Measurements from ENCODE around the gene PDE9A.

PDE9A gene

GRCh38 chr21:42757422-42757821 lies 104.0 kb downstream of the PDE9A start:
- H3K9me3 ChIP-seq (ENCODE audit: control insufficient read depth, insufficient read depth, low read length): no peaks in the 10 kb centered on the region
- no peak for DNase-seq (ENCODE audit: low read depth, low spot score)
- H3K36me3 ChIP-seq (ENCODE audit: control insufficient read depth, insufficient read depth, low read length): peaks cover 25% of the 10 kb centered on the region
- no peaks in the 10 kb centered on the region for H3K27me3 ChIP-seq (ENCODE audit: control insufficient read depth, insufficient read depth, low read length)
- H3K4me3 ChIP-seq (ENCODE audit: low read length): no peak overlapping the region
- WGBS (ENCODE audit: insufficient coverage, insufficient read length): no CpG with 5 or more reads among the region's 10 CpGs
- H3K4me1 ChIP-seq (ENCODE audit: control insufficient read depth, insufficient read depth, low read length): no peaks in the 10 kb centered on the region; the same call in 1 of the 2 replicates
- no peak overlapping the region for H3K27ac ChIP-seq (ENCODE audit: low read length)

DNA sequence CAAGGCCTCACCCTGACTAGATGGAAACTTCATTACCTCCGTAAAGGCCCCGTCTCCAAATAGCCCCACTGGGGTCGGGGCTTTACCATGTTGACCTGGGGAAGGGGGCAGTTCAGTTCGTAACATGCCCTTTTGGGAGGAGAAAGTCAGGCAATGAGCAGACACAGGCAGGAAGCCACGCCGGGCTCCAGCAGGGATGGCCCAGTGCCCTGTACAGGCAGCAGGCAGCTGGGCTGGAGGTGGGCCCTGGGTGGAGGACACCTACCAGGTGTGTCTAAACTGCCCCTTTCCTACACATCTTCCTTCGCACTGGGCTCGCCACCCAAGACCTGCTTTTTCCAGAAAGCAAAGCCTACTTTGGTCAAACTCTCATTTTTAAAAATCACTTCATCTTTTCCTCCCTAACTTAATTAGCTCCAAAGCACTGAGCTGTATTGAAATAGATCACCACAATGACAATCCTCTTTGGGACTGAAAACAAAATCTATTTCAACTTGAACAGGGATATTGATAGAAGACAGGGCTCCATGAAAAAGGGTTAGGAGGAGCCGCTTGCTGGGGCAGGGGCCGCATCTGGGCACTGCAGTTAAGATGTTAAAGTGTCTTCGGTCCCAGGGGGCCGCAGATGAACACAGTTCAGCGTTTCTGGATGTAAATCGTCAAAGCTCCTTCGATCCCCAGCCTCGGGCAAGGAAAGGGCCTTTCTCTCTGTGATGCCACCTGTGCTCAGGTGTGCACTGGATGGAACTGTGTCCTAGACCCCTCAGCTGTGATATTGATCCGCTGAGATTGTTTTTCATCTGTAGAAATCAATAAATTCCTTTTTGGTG lies 104.6 kb downstream of the PDE9A start:
- no CpG with 5 or more reads among the region's 17 CpGs for WGBS (ENCODE audit: insufficient coverage, insufficient read length)
- no peak for DNase-seq (ENCODE audit: low read depth, low spot score)

DNA sequence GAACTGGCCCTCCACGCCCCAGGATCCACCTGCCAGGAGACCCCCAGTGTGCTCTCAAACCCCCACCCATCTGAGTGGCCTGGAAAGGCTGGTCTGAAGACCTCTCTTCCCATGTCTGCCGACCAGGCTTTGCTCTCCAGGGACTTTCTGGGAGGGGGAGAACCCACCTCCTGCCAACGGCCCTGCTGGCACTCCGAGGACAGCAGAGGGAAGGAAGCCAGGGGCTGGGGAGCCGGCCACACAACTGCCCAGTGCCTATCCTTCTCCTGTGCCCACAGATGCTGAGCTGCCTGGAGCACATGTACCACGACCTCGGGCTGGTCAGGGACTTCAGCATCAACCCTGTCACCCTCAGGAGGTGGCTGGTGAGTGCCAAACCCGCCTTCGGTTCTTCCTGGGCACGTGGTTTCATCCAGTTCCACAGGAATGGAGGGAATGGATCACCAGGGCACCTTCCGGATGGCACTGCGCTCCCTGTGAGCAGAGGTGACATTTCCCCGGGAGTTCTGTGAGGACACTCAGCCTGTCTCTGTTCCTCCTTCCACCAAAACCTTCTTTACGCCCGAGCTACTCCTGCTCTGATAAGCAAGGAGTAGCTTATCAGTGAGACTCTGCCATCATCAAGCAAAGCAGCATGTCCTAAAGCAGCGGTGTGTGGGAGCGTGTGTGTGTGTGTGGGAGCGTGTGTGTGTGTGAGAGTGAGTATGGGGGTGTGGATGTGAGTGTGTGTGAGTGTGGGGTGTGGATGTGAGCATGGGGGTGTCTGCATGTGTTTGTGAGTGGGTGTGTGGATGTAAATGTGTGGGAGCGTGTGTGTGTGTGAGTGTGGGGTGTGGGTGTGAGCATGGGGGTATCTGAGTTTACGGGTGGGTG lies 105.5 kb downstream of the PDE9A start:
- no peak overlapping the region for H3K27ac ChIP-seq (ENCODE audit: low read length)
- H3K36me3 ChIP-seq (ENCODE audit: control insufficient read depth, insufficient read depth, low read length): peaks cover 27% of the 10 kb centered on the region
- WGBS (ENCODE audit: insufficient coverage, insufficient read length): 100% methylated on average over 4 of the region's 20 CpGs
- H3K27me3 ChIP-seq (ENCODE audit: control insufficient read depth, insufficient read depth, low read length): no peaks in the 10 kb centered on the region
- no peak overlapping the region; the same call in 1 of the 2 replicates for H3K4me3 ChIP-seq (ENCODE audit: low read length)
- no peaks in the 10 kb centered on the region for H3K9me3 ChIP-seq (ENCODE audit: control insufficient read depth, insufficient read depth, low read length)
- H3K4me1 ChIP-seq (ENCODE audit: control insufficient read depth, insufficient read depth, low read length): no peaks in the 10 kb centered on the region; the same call in 1 of the 2 replicates
- no peak for DNase-seq (ENCODE audit: low read depth, low spot score)

More for the DNA sequence above, 104.6 kb downstream of the PDE9A start:
- no peaks in the 10 kb centered on the region for H3K9me3 ChIP-seq (ENCODE audit: control insufficient read depth, insufficient read depth, low read length)
- H3K27ac ChIP-seq (ENCODE audit: low read length): no peak overlapping the region
- peaks cover 26% of the 10 kb centered on the region for H3K36me3 ChIP-seq (ENCODE audit: control insufficient read depth, insufficient read depth, low read length)
- H3K4me3 ChIP-seq (ENCODE audit: low read length): no peak overlapping the region; the same call in 1 of the 2 replicates
- H3K4me1 ChIP-seq (ENCODE audit: control insufficient read depth, insufficient read depth, low read length): no peaks in the 10 kb centered on the region; the same call in 1 of the 2 replicates
- H3K27me3 ChIP-seq (ENCODE audit: control insufficient read depth, insufficient read depth, low read length): no peaks in the 10 kb centered on the region

GRCh38 chr21:42759594-42759927 lies 106.1 kb downstream of the PDE9A start:
- no peak overlapping the region for H3K27ac ChIP-seq (ENCODE audit: low read length)
- no peak overlapping the region for H3K4me3 ChIP-seq (ENCODE audit: low read length)
- H3K27me3 ChIP-seq (ENCODE audit: control insufficient read depth, insufficient read depth, low read length): no peaks in the 10 kb centered on the region
- DNase-seq (ENCODE audit: low read depth, low spot score): no peak
- no peaks in the 10 kb centered on the region; the same call in 1 of the 2 replicates for H3K4me1 ChIP-seq (ENCODE audit: control insufficient read depth, insufficient read depth, low read length)
- H3K36me3 ChIP-seq (ENCODE audit: control insufficient read depth, insufficient read depth, low read length): peaks cover 32% of the 10 kb centered on the region
- H3K9me3 ChIP-seq (ENCODE audit: control insufficient read depth, insufficient read depth, low read length): no peaks in the 10 kb centered on the region

GRCh38 chr21:42760361-42760950 lies 107.0 kb downstream of the PDE9A start:
- peaks cover 30% of the 10 kb centered on the region for H3K36me3 ChIP-seq (ENCODE audit: control insufficient read depth, insufficient read depth, low read length)
- H3K27me3 ChIP-seq (ENCODE audit: control insufficient read depth, insufficient read depth, low read length): no peaks in the 10 kb centered on the region
- no peaks in the 10 kb centered on the region for H3K9me3 ChIP-seq (ENCODE audit: control insufficient read depth, insufficient read depth, low read length)
- H3K4me1 ChIP-seq (ENCODE audit: control insufficient read depth, insufficient read depth, low read length): no peaks in the 10 kb centered on the region; the same call in 1 of the 2 replicates
- no peak overlapping the region for H3K27ac ChIP-seq (ENCODE audit: low read length)
- no peak for DNase-seq (ENCODE audit: low read depth, low spot score)
- WGBS (ENCODE audit: insufficient coverage, insufficient read length): no CpG with 5 or more reads among the region's 23 CpGs
- no peak overlapping the region for H3K4me3 ChIP-seq (ENCODE audit: low read length)

DNA sequence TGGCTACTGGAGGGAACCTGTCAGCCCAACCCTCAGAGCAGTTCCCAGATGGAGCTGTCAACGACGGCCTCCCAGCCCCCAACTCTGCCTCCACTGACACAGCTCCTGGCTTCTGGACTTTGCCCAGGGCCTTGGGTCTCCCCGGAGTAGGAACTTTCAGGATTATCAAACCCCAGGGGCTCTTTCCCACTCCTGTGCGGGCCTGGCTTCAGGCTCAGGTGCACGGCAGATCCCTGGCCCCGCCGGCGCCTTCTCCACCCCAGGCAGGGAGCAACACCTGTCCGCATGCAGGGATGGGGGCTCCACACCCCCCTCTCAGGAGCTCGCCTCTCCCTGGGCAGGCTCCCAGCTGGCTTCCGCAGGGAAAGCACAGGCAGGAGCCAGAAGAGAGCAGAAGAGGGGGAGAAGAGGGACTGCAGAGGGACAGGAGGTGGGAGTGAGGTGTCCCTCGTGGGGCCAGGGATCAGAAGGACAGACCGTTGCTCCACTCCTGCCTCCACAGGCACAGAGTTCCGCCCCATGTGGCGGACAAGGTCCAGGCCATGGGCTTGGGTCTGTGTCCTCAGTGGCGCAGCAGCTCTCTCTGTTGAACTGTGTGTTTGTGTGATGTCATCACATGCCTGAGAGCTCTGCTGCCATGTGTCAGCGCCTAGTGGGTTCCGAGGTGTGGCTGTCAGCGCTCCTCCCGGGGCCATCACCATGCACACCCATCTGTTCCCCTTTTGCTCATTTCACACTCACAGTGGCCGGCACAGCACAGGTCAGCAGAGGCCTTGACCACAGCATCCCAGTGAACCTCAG lies 107.7 kb downstream of the PDE9A start:
- no CpG with 5 or more reads among the region's 21 CpGs for WGBS (ENCODE audit: insufficient coverage, insufficient read length)
- no peak for DNase-seq (ENCODE audit: low read depth, low spot score)

GRCh38 chr21:42761776-42762335 lies 108.4 kb downstream of the PDE9A start:
- no peak overlapping the region for H3K4me3 ChIP-seq (ENCODE audit: low read length)
- H3K27me3 ChIP-seq (ENCODE audit: control insufficient read depth, insufficient read depth, low read length): no peaks in the 10 kb centered on the region
- no peaks in the 10 kb centered on the region for H3K9me3 ChIP-seq (ENCODE audit: control insufficient read depth, insufficient read depth, low read length)
- peaks cover 31% of the 10 kb centered on the region for H3K36me3 ChIP-seq (ENCODE audit: control insufficient read depth, insufficient read depth, low read length)
- no peak overlapping the region for H3K27ac ChIP-seq (ENCODE audit: low read length)
- no CpG with 5 or more reads among the region's 18 CpGs for WGBS (ENCODE audit: insufficient coverage, insufficient read length)
- H3K4me1 ChIP-seq (ENCODE audit: control insufficient read depth, insufficient read depth, low read length): no peaks in the 10 kb centered on the region; the same call in 1 of the 2 replicates
- DNase-seq (ENCODE audit: low read depth, low spot score): no peak

More for the DNA sequence above, 107.7 kb downstream of the PDE9A start:
- Histone ChIP-seq H3K4me3 (ENCODE audit: low read length) (no peak overlapping the region; the same call in 1 of the 2 replicates), H3K27ac (ENCODE audit: low read length) (no peak overlapping the region), H3K9me3 (ENCODE audit: control insufficient read depth, insufficient read depth, low read length) (no peaks in the 10 kb centered on the region), H3K36me3 (ENCODE audit: control insufficient read depth, insufficient read depth, low read length) (peaks cover 31% of the 10 kb centered on the region), H3K4me1 (ENCODE audit: control insufficient read depth, insufficient read depth, low read length) (no peaks in the 10 kb centered on the region; the same call in 1 of the 2 replicates), H3K27me3 (ENCODE audit: control insufficient read depth, insufficient read depth, low read length) (no peaks in the 10 kb centered on the region)

DNA sequence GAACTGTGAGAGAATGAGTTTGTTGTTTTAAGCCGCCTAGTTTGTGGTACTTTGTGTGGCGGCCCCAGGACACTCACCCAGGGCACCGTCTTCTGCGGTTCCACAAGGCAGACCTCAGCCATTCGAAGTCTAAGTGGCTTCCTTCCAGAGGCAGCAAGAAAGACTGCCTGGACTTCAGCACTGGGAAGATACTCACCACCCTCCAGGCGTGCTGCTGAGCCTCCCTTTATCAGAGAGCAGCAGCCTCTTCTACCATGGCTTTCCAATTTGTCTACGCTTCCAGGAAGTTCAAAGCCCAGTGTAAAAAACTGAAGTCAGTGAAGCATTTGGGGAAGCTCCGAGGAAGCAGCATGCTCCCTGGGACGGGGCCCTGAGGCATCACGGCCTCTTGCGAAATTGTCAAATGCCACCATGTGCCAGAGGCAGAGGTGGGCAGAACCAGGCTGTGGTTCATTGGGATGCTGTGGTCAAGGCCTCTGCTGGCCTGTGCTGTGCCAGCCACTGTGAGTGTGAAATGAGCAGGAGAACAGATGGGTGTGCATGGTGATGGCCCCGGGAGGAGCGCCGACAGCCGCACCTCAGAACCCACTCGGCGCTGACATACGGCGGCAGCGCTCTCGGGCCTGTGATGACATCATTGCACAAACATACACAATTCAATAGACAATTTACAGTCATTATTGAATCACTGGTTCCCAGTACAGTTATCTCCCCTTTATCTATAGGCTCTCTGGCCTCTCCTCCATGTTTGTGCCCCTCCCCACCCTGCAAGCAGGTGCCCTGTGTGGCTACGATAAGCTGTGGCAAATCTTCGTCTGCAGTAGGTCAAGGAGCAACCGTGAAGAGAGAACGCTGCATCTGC lies 110.4 kb downstream of the PDE9A start:
- H3K27ac ChIP-seq (ENCODE audit: low read length): no peak overlapping the region

DNA sequence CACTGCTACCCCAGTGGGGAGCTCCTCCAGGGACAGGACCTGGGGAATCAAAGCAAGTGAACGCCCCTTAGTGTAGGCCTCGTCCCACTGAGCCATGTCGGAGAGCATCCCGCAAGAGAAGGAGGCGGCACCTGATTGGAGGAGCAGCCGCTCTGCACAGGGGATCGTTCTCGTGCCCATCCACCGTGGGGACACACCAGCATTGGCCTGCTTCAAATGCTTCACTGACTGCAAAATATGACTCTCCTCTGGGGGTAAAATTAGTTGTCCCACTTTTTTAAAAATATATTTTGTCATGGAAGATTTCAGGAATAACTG lies 111.0 kb downstream of the PDE9A start:
- no CpG with 5 or more reads among the region's 9 CpGs for WGBS (ENCODE audit: insufficient coverage, insufficient read length)
- Histone ChIP-seq H3K4me3 (ENCODE audit: low read length) (no peak overlapping the region), H3K27ac (ENCODE audit: low read length) (no peak overlapping the region), H3K27me3 (ENCODE audit: control insufficient read depth, insufficient read depth, low read length) (no peaks in the 10 kb centered on the region), H3K36me3 (ENCODE audit: control insufficient read depth, insufficient read depth, low read length) (peaks cover 45% of the 10 kb centered on the region), H3K9me3 (ENCODE audit: control insufficient read depth, insufficient read depth, low read length) (no peaks in the 10 kb centered on the region), H3K4me1 (ENCODE audit: control insufficient read depth, insufficient read depth, low read length) (no peaks in the 10 kb centered on the region)
- no peak for DNase-seq (ENCODE audit: low read depth, low spot score)

More for the DNA sequence above, 110.4 kb downstream of the PDE9A start:
- H3K9me3 ChIP-seq (ENCODE audit: control insufficient read depth, insufficient read depth, low read length): no peaks in the 10 kb centered on the region
- H3K4me1 ChIP-seq (ENCODE audit: control insufficient read depth, insufficient read depth, low read length): no peaks in the 10 kb centered on the region
- whole genome bisulfite sequencing (ENCODE audit: insufficient coverage, insufficient read length): no CpG with 5 or more reads among the region's 25 CpGs
- H3K36me3 ChIP-seq (ENCODE audit: control insufficient read depth, insufficient read depth, low read length): peaks cover 42% of the 10 kb centered on the region
- no peaks in the 10 kb centered on the region for H3K27me3 ChIP-seq (ENCODE audit: control insufficient read depth, insufficient read depth, low read length)
- DNase-seq (ENCODE audit: low read depth, low spot score): no peak
- no peak overlapping the region for H3K4me3 ChIP-seq (ENCODE audit: low read length)

Measured in iPS DF 6.9 (cell line).